Tibial artery (tissue), 4 donors: ENCODE results near the gene MICALL2.

Experiments used
- DNase-seq, 2 donors: peaks; one replicate each; pipeline ENCODE4 v3.0.0-alpha.2; 2019
- H3K27ac ChIP-seq, 2 donors: fragments of 200-600 bp; sonication (generic) in 1 of 2; 1 replicate in 1 of 2; 2 replicates in 1 of 2; pipeline ENCODE4 v1.5.1; 2018 to 2019; ENCODE audit warnings: mild to moderate bottlenecking in 1 of 2
- H3K27me3 ChIP-seq, 2 donors: fragments of 200-600 bp; sonication (generic) in 1 of 2; one replicate each; pipeline versions ENCODE4 v1.5.1 to v1.6.0; 2016 to 2019
- H3K36me3 ChIP-seq, 3 donors: fragments of 200-600 bp; sonication (generic) in 2 of 3; one replicate each; pipeline ENCODE4 v1.5.1; 2016 to 2019; ENCODE audit warnings: mild to moderate bottlenecking in 2 of 3
- H3K4me1 ChIP-seq, 4 donors: fragments of 200-600 bp; sonication (generic) in 2 of 4; 1 replicate in 3 of 4; 2 replicates in 1 of 4; pipeline ENCODE4 v1.5.1; 2016 to 2019
- H3K4me3 ChIP-seq, 2 donors: fragments of 200-600 bp; sonication (generic) in 1 of 2; 1 replicate in 1 of 2; 2 replicates in 1 of 2; pipeline ENCODE4 v1.5.1; 2018 to 2019; ENCODE audit warnings: mild to moderate bottlenecking in 2 of 2
- H3K9me3 ChIP-seq, 3 donors: fragments of 200-600 bp; sonication (generic) in 1 of 3; one replicate each; pipeline ENCODE4 v1.5.1; 2016 to 2019
- intact Hi-C: fragments of 100-400 bp; cut with DNase I; formaldehyde crosslinking; loops from one replicate; pipeline ENCODE4 v1.15.0; 2023; ENCODE audit warnings: low total_unique reads
- TF ChIP-seq, protein P1 (sequence below), 2 experiments: fragments of 200-600 bp in 1 of 2; fragments of 450-650 bp in 1 of 2; IDR thresholded peaks; one replicate each; pipeline ENCODE4 v1.5.1; 2017 to 2019; ENCODE audit warnings: antibody characterized with exemption in 2 of 2, mild to moderate bottlenecking in 1 of 2, moderate library complexity in 1 of 2

Gene MICALL2

GRCh38 chr7:1431634-1432380, 27.5 kb downstream of the MICALL2 start:
- TF ChIP-seq, protein P1, sequence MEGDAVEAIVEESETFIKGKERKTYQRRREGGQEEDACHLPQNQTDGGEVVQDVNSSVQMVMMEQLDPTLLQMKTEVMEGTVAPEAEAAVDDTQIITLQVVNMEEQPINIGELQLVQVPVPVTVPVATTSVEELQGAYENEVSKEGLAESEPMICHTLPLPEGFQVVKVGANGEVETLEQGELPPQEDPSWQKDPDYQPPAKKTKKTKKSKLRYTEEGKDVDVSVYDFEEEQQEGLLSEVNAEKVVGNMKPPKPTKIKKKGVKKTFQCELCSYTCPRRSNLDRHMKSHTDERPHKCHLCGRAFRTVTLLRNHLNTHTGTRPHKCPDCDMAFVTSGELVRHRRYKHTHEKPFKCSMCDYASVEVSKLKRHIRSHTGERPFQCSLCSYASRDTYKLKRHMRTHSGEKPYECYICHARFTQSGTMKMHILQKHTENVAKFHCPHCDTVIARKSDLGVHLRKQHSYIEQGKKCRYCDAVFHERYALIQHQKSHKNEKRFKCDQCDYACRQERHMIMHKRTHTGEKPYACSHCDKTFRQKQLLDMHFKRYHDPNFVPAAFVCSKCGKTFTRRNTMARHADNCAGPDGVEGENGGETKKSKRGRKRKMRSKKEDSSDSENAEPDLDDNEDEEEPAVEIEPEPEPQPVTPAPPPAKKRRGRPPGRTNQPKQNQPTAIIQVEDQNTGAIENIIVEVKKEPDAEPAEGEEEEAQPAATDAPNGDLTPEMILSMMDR (IDR thresholded peaks at IDR 0.05), result no peak

GRCh38 chr7:1431226-1431625, 28.0 kb downstream of the MICALL2 start:
- no peak for DNase-seq
- H3K4me3 ChIP-seq, result no peak overlapping the region
- intact Hi-C loops, result loop anchor here (10.0 kb wide), 2 partner anchors 206 to 236 kb away; no protein-coding TSS in a partner anchor
- H3K9me3 ChIP-seq, result no peaks in the 10 kb centered on the region
- TF ChIP-seq, protein P1 (IDR thresholded peaks at IDR 0.05), result no peak
- H3K27me3 ChIP-seq, result peaks cover 0 to 52% of the 10 kb centered on the region in 2 donors
- H3K27ac ChIP-seq, result no peak overlapping the region
- H3K4me1 ChIP-seq, result peaks cover 0 to 10% (median 4%) of the 10 kb centered on the region in 4 donors
- peaks cover 0 to 16% (median 0%) of the 10 kb centered on the region in 3 donors for H3K36me3 ChIP-seq

More at GRCh38 chr7:1431634-1432380, 27.5 kb downstream of the MICALL2 start:
- H3K27ac ChIP-seq, result no peak overlapping the region
- H3K4me3 ChIP-seq, result no peak overlapping the region
- peaks cover 0 to 46% of the 10 kb centered on the region in 2 donors for H3K27me3 ChIP-seq
- no peak for DNase-seq
- H3K36me3 ChIP-seq, result peaks cover 0 to 22% (median 2%) of the 10 kb centered on the region in 3 donors
- peaks cover 0 to 10% (median 4%) of the 10 kb centered on the region in 4 donors for H3K4me1 ChIP-seq
- intact Hi-C loops, result loop anchor here (1.0 to 10.0 kb wide), 3 partner anchors 41 to 237 kb away; no protein-coding TSS in a partner anchor
- H3K9me3 ChIP-seq, result no peaks in the 10 kb centered on the region

DNA sequence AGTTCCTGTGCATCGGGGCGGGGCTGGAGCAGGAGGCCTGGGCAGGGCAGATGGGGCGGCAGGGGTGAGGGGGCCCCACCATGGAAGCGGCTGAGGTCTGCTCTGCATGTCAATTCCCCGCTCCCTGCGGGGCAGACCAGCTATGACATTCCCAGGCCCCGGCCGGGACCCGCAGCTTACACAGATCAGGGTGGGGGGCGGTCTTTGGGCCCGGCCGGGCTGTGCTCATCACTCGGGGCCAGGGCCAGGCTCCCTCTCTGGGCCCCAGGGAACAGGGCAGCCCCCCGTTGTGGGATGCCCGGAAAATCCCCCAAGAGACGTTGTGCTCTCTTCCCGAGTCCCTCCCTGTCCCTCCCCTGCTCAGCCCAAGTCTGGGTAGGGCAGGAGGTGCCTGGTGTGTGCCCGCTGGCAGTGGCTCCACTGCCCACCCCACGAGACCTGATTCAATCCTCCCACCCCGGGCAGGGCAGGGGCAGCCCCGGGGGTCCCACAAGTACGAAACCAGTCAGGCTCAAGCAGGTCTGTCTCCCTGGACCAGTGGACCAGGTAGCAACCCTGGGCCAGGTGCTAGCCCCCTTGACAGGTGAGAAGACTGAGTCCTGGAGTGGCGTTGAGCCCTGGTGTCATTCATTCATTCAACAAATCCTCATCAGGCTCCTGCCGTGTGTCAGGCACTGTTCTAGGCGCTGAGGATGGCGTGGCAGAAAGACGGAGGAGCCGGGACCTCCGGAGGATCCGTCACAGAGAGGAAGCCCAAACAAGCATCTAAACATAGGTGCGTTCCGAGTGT, 29.0 kb downstream of the MICALL2 start:
- Histone ChIP-seq H3K4me1 (peaks cover 0 to 10% (median 4%) of the 10 kb centered on the region in 4 donors), H3K27ac (no peak overlapping the region), H3K9me3 (no peaks in the 10 kb centered on the region), H3K36me3 (peaks cover 0 to 6% (median 0%) of the 10 kb centered on the region in 3 donors), H3K4me3 (no peak overlapping the region), H3K27me3 (peaks cover 0 to 60% of the 10 kb centered on the region in 2 donors)
- intact Hi-C loops, result loop anchor here (10.0 kb wide), 2 partner anchors 205 to 235 kb away; no protein-coding TSS in a partner anchor
- DNase-seq, result no peak
- TF ChIP-seq, protein P1 (IDR thresholded peaks at IDR 0.05), result no peak

- no peak for DNase-seq
- H3K27me3 ChIP-seq, result peaks cover 0 to 64% of the 10 kb centered on the region in 2 donors
- peaks cover 0 to 10% (median 4%) of the 10 kb centered on the region in 4 donors for H3K4me1 ChIP-seq
- TF ChIP-seq, protein P1 (IDR thresholded peaks at IDR 0.05), result no peak
- H3K36me3 ChIP-seq, result no peaks in the 10 kb centered on the region
- no peak overlapping the region for H3K4me3 ChIP-seq
- intact Hi-C loops, result no loop called here
- H3K9me3 ChIP-seq, result no peaks in the 10 kb centered on the region
- no peak overlapping the region for H3K27ac ChIP-seq
Observed at GRCh38 chr7:1428941-1429501, 30.2 kb downstream of the MICALL2 start.

GRCh38 chr7:1427064-1427657, 32.1 kb downstream of the MICALL2 start:
- no peak for DNase-seq
- Histone ChIP-seq H3K27me3 (peaks cover 0 to 76% of the 10 kb centered on the region in 2 donors), H3K27ac (no peak overlapping the region), H3K9me3 (no peaks in the 10 kb centered on the region), H3K4me3 (no peak overlapping the region), H3K4me1 (peaks cover 0 to 4% (median 0%) of the 10 kb centered on the region in 4 donors), H3K36me3 (no peaks in the 10 kb centered on the region)
- TF ChIP-seq, protein P1 (IDR thresholded peaks at IDR 0.05), result no peak
- intact Hi-C loops, result no loop called here
